Cardiac muscle cell (in vitro differentiated cells and primary cell): ENCODE measurements around the gene CST9L. TPM values are rescaled to one million over a fixed set of nuclear protein-coding genes. Genes with fewer than 3 reads are reported as not detected.

ENCODE experiments used
- DNase-seq, 2 donors: peaks; one replicate each; pipeline versions ENCODE4 v3.0.0 to v3.0.0-alpha.2; 2010 to 2017; ENCODE audit warnings: low read depth in 1 of 2, low spot score in 1 of 2
- H3K27ac ChIP-seq: fragments of 200-600 bp; sonication (generic); 2 replicates; pipeline ENCODE4 v1.5.1; 2016
- H3K27me3 ChIP-seq: fragments of 200-600 bp; sonication (generic); 2 replicates; pipeline ENCODE4 v1.6.0; 2016; ENCODE audit warnings: control low read depth
- H3K36me3 ChIP-seq: fragments of 200-600 bp; sonication (generic); 2 replicates; pipeline ENCODE4 v1.5.1; 2016; ENCODE audit warnings: control low read depth
- H3K4me1 ChIP-seq: fragments of 200-600 bp; sonication (generic); 2 replicates; pipeline ENCODE4 v1.8.1; 2017; ENCODE audit warnings: low read depth, mild to moderate bottlenecking, mixed run types
- H3K4me3 ChIP-seq: fragments of 200-600 bp; sonication (generic); 2 replicates; pipeline ENCODE4 v1.5.1; 2016; ENCODE audit warnings: mild to moderate bottlenecking
- H3K9me3 ChIP-seq: fragments of 200-600 bp; sonication (generic); 2 replicates; pipeline ENCODE4 v1.5.1; 2017; ENCODE audit warnings: low read depth, mild to moderate bottlenecking, control low read depth
- CTCF ChIP-seq: IDR thresholded peaks from 2 replicates; pipeline ENCODE4 v1.5.1; 2012; ENCODE audit warnings: low read depth, mild to moderate bottlenecking, low read length
- polyA plus RNA-seq: library from polyadenylated mRNA; unstranded; fragments of >200 nt; fragmentation: Nextera tagmentation; extraction: Ambion mirVana; gene quantifications from 2 replicates; pipeline ENCODE4 v1.2.1, GENCODE V29; 2016
- total RNA-seq: library from RNA; depleted of rRNA; stranded (reverse); fragments of >200 nt; gene quantifications from 2 replicates; pipeline ENCODE4 v1.2.3, GENCODE V29; 2016

CST9L gene
- total and polyA plus RNA-seq, 2 experiments from 2014 or later, result not detected

- H3K36me3 ChIP-seq, result no peaks in the 10 kb centered on the region
- TF ChIP-seq CTCF, result no peak
- no peaks in the 10 kb centered on the region for H3K4me1 ChIP-seq
- no peak overlapping the region for H3K27ac ChIP-seq
- no peak for DNase-seq
- no peak overlapping the region for H3K4me3 ChIP-seq
- H3K27me3 ChIP-seq, result no peaks in the 10 kb centered on the region
- no peaks in the 10 kb centered on the region for H3K9me3 ChIP-seq
Measured at GRCh38 chr20:23536328-23536974, 31.8 kb downstream of the CST9L start.

- no peak for DNase-seq
- TF ChIP-seq CTCF, result no peak
- Histone ChIP-seq H3K4me1 (no peaks in the 10 kb centered on the region), H3K36me3 (no peaks in the 10 kb centered on the region), H3K27me3 (no peaks in the 10 kb centered on the region), H3K4me3 (no peak overlapping the region), H3K9me3 (no peaks in the 10 kb centered on the region), H3K27ac (no peak overlapping the region)
Measured at GRCh38 chr20:23534801-23535593, 33.3 kb downstream of the CST9L start.

GRCh38 chr20:23533161-23533560 lies 35.1 kb downstream of the CST9L start:
- H3K4me3 ChIP-seq, result no peak overlapping the region
- no peaks in the 10 kb centered on the region for H3K36me3 ChIP-seq
- TF ChIP-seq CTCF, result no peak
- no peak overlapping the region for H3K27ac ChIP-seq
- no peaks in the 10 kb centered on the region for H3K4me1 ChIP-seq
- no peaks in the 10 kb centered on the region for H3K9me3 ChIP-seq
- DNase-seq, result no peak
- H3K27me3 ChIP-seq, result no peaks in the 10 kb centered on the region

- Histone ChIP-seq H3K27me3 (no peaks in the 10 kb centered on the region), H3K9me3 (no peaks in the 10 kb centered on the region), H3K27ac (no peak overlapping the region), H3K4me3 (no peak overlapping the region), H3K4me1 (no peaks in the 10 kb centered on the region), H3K36me3 (no peaks in the 10 kb centered on the region)
- TF ChIP-seq CTCF, result no peak
- no peak for DNase-seq
Measured at GRCh38 chr20:23532533-23532932, 35.8 kb downstream of the CST9L start.

GRCh38 chr20:23530937-23531567 lies 37.2 kb downstream of the CST9L start:
- Histone ChIP-seq H3K27me3 (no peaks in the 10 kb centered on the region), H3K4me3 (no peak overlapping the region), H3K36me3 (no peaks in the 10 kb centered on the region), H3K4me1 (no peaks in the 10 kb centered on the region), H3K9me3 (no peaks in the 10 kb centered on the region), H3K27ac (no peak overlapping the region)
- no peak for TF ChIP-seq CTCF
- DNase-seq, result no peak
